HepG2 (cell line): ENCODE data around the gene KCND3. TPM values are rescaled to one million over a fixed set of nuclear protein-coding genes. Genes with fewer than 3 reads are reported as not detected.

Experiments
- ATAC-seq: fragments of 200-7000 bp; cut with Tn5 transposase; 3 replicates; pipeline ENCODE4 v1.9.1; 2020; ENCODE audit warnings: mild to moderate bottlenecking, moderate library complexity
- BruUV-seq: library from RNA; stranded (reverse); fragments of 400-500 nt; replicated peaks from 2 replicates; lab custom pipeline; 2021; lab: Mats Ljungman, UMichigan
- CTCF ChIA-PET: fragments of 300-600 bp; formaldehyde crosslinking; extraction: SDS; loops from one replicate; lab custom pipeline; 2021; ENCODE audit warnings: low total read pairs, inconsistent platforms, low intra/inter-chr PET ratio; lab: Yijun Ruan, JAX
- POLR2A ChIA-PET: fragments of 350-600 bp; sonication (Branson Sonifier 250); formaldehyde crosslinking; loops from one replicate; lab custom pipeline; 2020; ENCODE audit warnings: antibody characterized with exemption, inconsistent platforms; lab: Yijun Ruan, JAX
- DNase-seq: peaks from one replicate; pipeline ENCODE4 v3.0.0-alpha.2; 2015; ENCODE audit warnings: low spot score
- FAIRE-seq: peaks from 3 replicates; lab custom pipeline; 2011; peaks lifted over from hg19 to GRCh38; lab: Jason Lieb, UNC
- H2AFZ ChIP-seq: one replicate; pipeline ENCODE4 v1.6.1; 2011; ENCODE audit warnings: low read length, inconsistent platforms
- H3K27ac ChIP-seq: fragments of 300-600 bp; 3 replicates; pipeline ENCODE4 v1.8.0; 2011; ENCODE audit warnings: mixed run types, mild to moderate bottlenecking, mixed read lengths, low read length, inconsistent platforms; ENCODE audit not compliant: insufficient read depth; ENCODE audit errors: extremely low read length
- H3K27me3 ChIP-seq, 2 experiments: fragments of 200-600 bp in 1 of 2; 2 replicates in 1 of 2; 3 replicates in 1 of 2; pipeline versions ENCODE4 v1.6.0 to v1.8.0; 2011; ENCODE audit warnings: low read length in 2 of 2, mild to moderate bottlenecking in 2 of 2, moderate library complexity in 2 of 2, inconsistent platforms in 1 of 2; ENCODE audit not compliant: insufficient read depth in 2 of 2, control insufficient read depth in 1 of 2
- H3K36me3 ChIP-seq, 2 experiments: fragments of 200-600 bp in 1 of 2; replicated peaks in 1 of 2; 2 replicates in 1 of 2; 3 replicates in 1 of 2; pipeline versions ENCODE4 v1.5.1 to v1.8.0; 2011; ENCODE audit warnings: low read length in 2 of 2, inconsistent platforms in 1 of 2; ENCODE audit not compliant: insufficient read depth in 2 of 2, control insufficient read depth in 1 of 2
- H3K4me1 ChIP-seq: 2 replicates; pipeline ENCODE4 v1.5.1; 2012; ENCODE audit warnings: low read length, inconsistent platforms; ENCODE audit not compliant: insufficient read depth
- H3K4me2 ChIP-seq: 2 replicates; pipeline ENCODE4 v1.6.0; 2011; ENCODE audit warnings: low read depth, low read length, inconsistent platforms
- H3K4me3 ChIP-seq, 3 experiments: fragments of 200-600 bp in 1 of 3; sonication (generic), shearing (Covaris generic) in 1 of 3; replicated peaks in 1 of 3; 2 replicates each; pipeline ENCODE4 v1.5.1; 2011 to 2016; ENCODE audit warnings: low read length in 3 of 3, inconsistent platforms in 2 of 3, low read depth in 2 of 3, mild to moderate bottlenecking in 2 of 3, control low read depth in 1 of 3, mixed read lengths in 1 of 3; ENCODE audit not compliant: insufficient read depth in 1 of 3
- H3K79me2 ChIP-seq: one replicate; pipeline ENCODE4 v1.6.1; 2011; ENCODE audit warnings: low read length, inconsistent platforms; ENCODE audit not compliant: insufficient read depth
- H3K9ac ChIP-seq: 2 replicates; pipeline ENCODE4 v1.6.0; 2011; ENCODE audit warnings: mild to moderate bottlenecking, low read depth, low read length, inconsistent platforms; ENCODE audit not compliant: insufficient read depth
- H3K9me3 ChIP-seq: 2 replicates; pipeline ENCODE4 v1.5.1; 2012; ENCODE audit warnings: mild to moderate bottlenecking, low read length
- H4K20me1 ChIP-seq: 2 replicates; pipeline ENCODE4 v1.6.0; 2011; ENCODE audit warnings: inconsistent platforms, mild to moderate bottlenecking, low read length, moderate library complexity; ENCODE audit not compliant: insufficient read depth
- DNMT1 ChIP-seq: sonication (generic); formaldehyde crosslinking; IDR thresholded peaks from 2 replicates; pipeline ENCODE4 v1.5.1; 2020; ENCODE audit warnings: mild to moderate bottlenecking, missing genetic modification reagents
- FOXO4 ChIP-seq: sonication (generic); formaldehyde crosslinking; conservative IDR thresholded peaks from 2 replicates; pipeline ENCODE4 v1.8.1; 2023; ENCODE audit warnings: missing genetic modification reagents
- IKZF4 ChIP-seq: sonication (generic); formaldehyde crosslinking; IDR thresholded peaks from 2 replicates; pipeline ENCODE4 v1.5.1; 2020; ENCODE audit warnings: borderline replicate concordance, mild to moderate bottlenecking, low read depth, missing genetic modification reagents; ENCODE audit errors: not compliant biosample characterization
- MAFF ChIP-seq: IDR thresholded peaks from 2 replicates; pipeline ENCODE4 v1.6.1; 2011; ENCODE audit warnings: low read depth, low read length, improper control_type of control experiment
- NFE2L2 ChIP-seq: fragments of 150-350 bp; IDR thresholded peaks from 2 replicates; pipeline ENCODE4 v1.6.1; 2014; ENCODE audit warnings: low read length
- THAP8 ChIP-seq: sonication (generic); formaldehyde crosslinking; IDR thresholded peaks from 2 replicates; pipeline ENCODE4 v1.5.1; 2020; ENCODE audit warnings: missing genetic modification reagents, mild to moderate bottlenecking, borderline replicate concordance
- ZNF780A ChIP-seq: sonication (generic); formaldehyde crosslinking; IDR thresholded peaks from 2 replicates; pipeline ENCODE4 v1.8.0; 2022; ENCODE audit warnings: mild to moderate bottlenecking, missing genetic modification reagents, moderate library complexity
- WGBS: methylation state at CpG from one replicate; pipeline ENCODE4 v1.1.6; 2017; ENCODE audit warnings: low lambda C conversion rate; 5-methylcytosine and 5-hydroxymethylcytosine counted together
- in situ Hi-C: cut with HindIII; loops from 2 replicates; pipeline ENCODE4 v1.10.0; 2017; ENCODE audit warnings: low pct_unique_long_range_greater_than_20kb; ENCODE audit not compliant: extremely low pct_ligation_motif_present
- intact Hi-C: fragments of 100-400 bp; cut with micrococcal nuclease; formaldehyde crosslinking; loops from one replicate; pipeline ENCODE4 v1.10.0; 2022; ENCODE audit not compliant: unreplicated experiment
- polyA plus RNA-seq, 8 experiments: library from polyadenylated mRNA; depleted of rRNA in 3 of 8; stranded (reverse) in 7 of 8; unstranded in 1 of 8; fragments of >200 nt; fragmentation: Illumina TruSeq in 4 of 8; extraction: Trizol in 4 of 8; gene quantifications; 2 replicates each; pipeline versions ENCODE4 v1.2.1 to v1.2.3, GENCODE V29; 2011 to 2016; ENCODE audit warnings: low read depth in 4 of 8, missing spikeins in 1 of 8, mixed read lengths in 1 of 8; ENCODE audit not compliant: insufficient read depth in 1 of 8
- total RNA-seq, 5 experiments: library from RNA; depleted of rRNA; stranded (reverse); fragments of >200 nt; fragmentation: Illumina TruSeq; extraction: Trizol; gene quantifications; 2 replicates each; pipeline ENCODE4 v1.2.3, GENCODE V29; 2016; ENCODE audit warnings: low read depth in 1 of 5

The KCND3 gene
- total and polyA plus RNA-seq, 2 of the 13 experiments (the other 11 are each of a cell fraction or from before 2014, with no cell fraction given), result 0.04 TPM; not detected in 1

GRCh38 chr1:111751906-111752575 lies 237.4 kb downstream of the KCND3 start:
- BruUV-seq, result no TSS peak
- Histone ChIP-seq H3K9me3 (no peaks in the 10 kb centered on the region), H4K20me1 (no peaks in the 10 kb centered on the region; the same call in 1 of the 2 replicates), H3K4me1 (peaks cover 37% of the 10 kb centered on the region), H2AFZ (no peak overlapping the region), H3K4me3 (no peak overlapping the region), H3K36me3 (no peaks in the 10 kb centered on the region), H3K9ac (no peak overlapping the region), H3K79me2 (peaks cover 9% of the 10 kb centered on the region), H3K4me2 (no peak overlapping the region), H3K27me3 (no peaks in the 10 kb centered on the region; a peak in 1 of 5 replicates), H3K27ac (no peak overlapping the region)
- WGBS, result 38% methylated on average over 2 of the region's 2 CpGs
- FAIRE-seq (no peak), ATAC-seq (no peak), DNase-seq (no peak)
- intact Hi-C loops, result no loop called here
- ChIA-PET POLR2A (no interaction called here), CTCF (no interaction called here)
- in situ Hi-C loops, result no loop called here
- TF ChIP-seq FOXO4 (CRISPR knock-in tag) (no peak), ZNF780A (CRISPR knock-in tag) (no peak), IKZF4 (CRISPR knock-in tag) (no peak), MAFF (no peak), THAP8 (CRISPR knock-in tag) (no peak), NFE2L2 (no peak), DNMT1 (CRISPR knock-in tag) (no peak)
